GM12878 (cell line): ENCODE data around the gene CACNA2D1. TPM values are rescaled to one million over a fixed set of nuclear protein-coding genes. Genes with fewer than 3 reads are reported as not detected.

ENCODE experiments used
- BCL11A ChIP-seq: IDR thresholded peaks from 2 replicates; pipeline ENCODE4 v1.6.1; 2011; ENCODE audit warnings: low read depth, low read length
- BHLHE40 ChIP-seq, 2 experiments: fragments of 450-650 bp in 1 of 2; IDR thresholded peaks; 2 replicates each; pipeline ENCODE4 v1.6.1; 2011 to 2017; ENCODE audit warnings: low read depth in 2 of 2, borderline replicate concordance in 1 of 2, improper control_type of control experiment in 1 of 2, low read length in 1 of 2, mild to moderate bottlenecking in 1 of 2
- BMI1 ChIP-seq: fragments of 450-650 bp; IDR thresholded peaks from 2 replicates; pipeline ENCODE4 v1.6.1; 2016; ENCODE audit warnings: mild to moderate bottlenecking, moderate library complexity, borderline replicate concordance
- IKZF2 ChIP-seq, 2 experiments: fragments of 450-650 bp; IDR thresholded peaks; 2 replicates each; pipeline ENCODE4 v1.6.1; 2017; ENCODE audit warnings: mild to moderate bottlenecking in 2 of 2, moderate library complexity in 2 of 2
- MEF2B ChIP-seq: fragments of 450-650 bp; IDR thresholded peaks from 2 replicates; pipeline ENCODE4 v1.6.1; 2018; ENCODE audit warnings: mild to moderate bottlenecking, moderate library complexity; ENCODE audit not compliant: partially characterized antibody, poor library complexity, severe bottlenecking
- NR2C1 ChIP-seq: fragments of 450-650 bp; IDR thresholded peaks from 2 replicates; pipeline ENCODE4 v1.6.1; 2017; ENCODE audit warnings: antibody characterized with exemption, mild to moderate bottlenecking, moderate library complexity
- PML ChIP-seq: IDR thresholded peaks from 2 replicates; pipeline ENCODE4 v1.6.1; 2012; ENCODE audit warnings: low read length, inconsistent platforms
- RB1 ChIP-seq: fragments of 450-650 bp; formaldehyde crosslinking; IDR thresholded peaks from 2 replicates; pipeline ENCODE4 v1.6.1; 2017; ENCODE audit warnings: mild to moderate bottlenecking, borderline replicate concordance
- SUZ12 ChIP-seq: fragments of 200-600 bp; sonication (generic); IDR thresholded peaks from one replicate; pipeline ENCODE4 v1.6.1; 2018; ENCODE audit warnings: antibody characterized with exemption, mild to moderate bottlenecking; ENCODE audit not compliant: unreplicated experiment
- TCF12 ChIP-seq: IDR thresholded peaks from 2 replicates; pipeline ENCODE4 v1.6.1; 2011; ENCODE audit warnings: low read depth, mild to moderate bottlenecking, low read length
- WRNIP1 ChIP-seq: IDR thresholded peaks from 2 replicates; pipeline ENCODE4 v1.6.1; 2011; ENCODE audit warnings: low read depth, low read length, improper control_type of control experiment, borderline replicate concordance
- ZNF384 ChIP-seq: IDR thresholded peaks from 2 replicates; pipeline ENCODE4 v1.6.1; 2012; ENCODE audit warnings: low read depth, mild to moderate bottlenecking, low read length, improper control_type of control experiment, borderline replicate concordance
- polyA plus RNA-seq, 11 experiments: library from polyadenylated mRNA; depleted of rRNA in 4 of 11; unstranded in 6 of 11; stranded (reverse) in 5 of 11; fragments of >200 nt; fragmentation: Nextera tagmentation in 4 of 11; fragmentation: Illumina TruSeq in 1 of 11; extraction: Ambion mirVana in 4 of 11; extraction: Trizol in 1 of 11; gene quantifications; 1 replicate in 1 of 11; 2 replicates in 10 of 11; pipeline versions ENCODE4 v1.2.1 to v1.2.3, GENCODE V29; 2011 to 2016; ENCODE audit warnings: inconsistent platforms in 2 of 11, missing spikeins in 2 of 11, low read depth in 1 of 11
- total RNA-seq, 4 experiments: library from RNA; depleted of rRNA in 3 of 4; stranded (reverse); fragments of >200 nt in 3 of 4; fragmentation: Illumina TruSeq in 1 of 4; extraction: Trizol in 1 of 4; gene quantifications; 2 replicates each; pipeline versions ENCODE4 v1.2.1 to v1.2.3, GENCODE V29; 2013 to 2021
- TF ChIP-seq, protein P1 (sequence below): fragments of 450-650 bp; IDR thresholded peaks from 2 replicates; pipeline ENCODE4 v1.6.1; 2017; ENCODE audit warnings: antibody characterized with exemption, mild to moderate bottlenecking, moderate library complexity
- TF ChIP-seq, protein P2 (sequence below): IDR thresholded peaks from 2 replicates; pipeline ENCODE4 v1.6.1; 2012; ENCODE audit warnings: low read length, inconsistent platforms
- TF ChIP-seq, protein P3 (sequence below): fragments of 450-650 bp; formaldehyde crosslinking; IDR thresholded peaks from 2 replicates; pipeline ENCODE4 v1.5.0; 2022; ENCODE audit warnings: mild to moderate bottlenecking, missing genetic modification characterization
- TF ChIP-seq, protein P4 (sequence below): IDR thresholded peaks from 2 replicates; pipeline ENCODE4 v1.6.1; 2012; ENCODE audit warnings: mild to moderate bottlenecking, low read depth, low read length

Gene CACNA2D1
- total and polyA plus RNA-seq, 10 of the 15 experiments (the other 5 are each of a cell fraction or from before 2014, with no cell fraction given), result 0.14 to 14.8 (median 0.97) TPM

DNA sequence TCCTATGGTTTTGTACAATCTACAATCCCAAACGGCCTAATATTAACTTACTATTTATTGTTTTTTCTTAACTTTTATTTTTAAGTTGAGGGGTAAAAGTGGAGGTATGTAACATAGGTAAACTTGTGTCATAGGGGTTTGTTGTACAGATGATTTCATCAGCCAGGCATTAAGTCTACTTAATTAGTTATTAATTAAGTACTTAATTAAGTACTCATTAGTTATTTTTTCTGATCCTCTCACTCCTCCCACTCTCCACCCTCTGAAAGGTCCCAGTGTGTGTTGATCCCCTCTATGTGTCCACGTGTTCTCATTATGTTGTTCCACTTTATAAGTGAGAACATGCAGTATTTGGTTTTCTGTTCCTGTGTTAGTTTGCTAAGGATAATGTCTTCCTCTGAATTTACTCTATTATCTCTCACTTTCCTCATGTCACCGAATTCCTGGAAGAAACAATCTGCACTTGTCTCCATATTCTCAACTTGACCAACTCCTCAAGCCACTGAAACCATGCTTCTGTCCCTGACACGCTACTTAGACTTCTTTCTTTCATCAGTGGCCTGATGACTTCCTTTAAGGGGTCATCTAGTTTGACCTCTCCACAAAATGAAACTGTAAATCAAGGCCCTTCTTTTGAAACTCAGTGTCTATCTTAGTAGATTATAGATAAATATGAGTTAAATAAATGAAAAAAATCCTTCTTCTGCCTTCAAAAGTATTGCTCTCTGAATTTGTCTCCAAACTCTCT lies 9.1 kb downstream of the CACNA2D1 start (continued):
- no peak for TF ChIP-seq WRNIP1
- no peak for TF ChIP-seq BCL11A
- no peak for TF ChIP-seq MEF2B
- TF ChIP-seq, protein P1, sequence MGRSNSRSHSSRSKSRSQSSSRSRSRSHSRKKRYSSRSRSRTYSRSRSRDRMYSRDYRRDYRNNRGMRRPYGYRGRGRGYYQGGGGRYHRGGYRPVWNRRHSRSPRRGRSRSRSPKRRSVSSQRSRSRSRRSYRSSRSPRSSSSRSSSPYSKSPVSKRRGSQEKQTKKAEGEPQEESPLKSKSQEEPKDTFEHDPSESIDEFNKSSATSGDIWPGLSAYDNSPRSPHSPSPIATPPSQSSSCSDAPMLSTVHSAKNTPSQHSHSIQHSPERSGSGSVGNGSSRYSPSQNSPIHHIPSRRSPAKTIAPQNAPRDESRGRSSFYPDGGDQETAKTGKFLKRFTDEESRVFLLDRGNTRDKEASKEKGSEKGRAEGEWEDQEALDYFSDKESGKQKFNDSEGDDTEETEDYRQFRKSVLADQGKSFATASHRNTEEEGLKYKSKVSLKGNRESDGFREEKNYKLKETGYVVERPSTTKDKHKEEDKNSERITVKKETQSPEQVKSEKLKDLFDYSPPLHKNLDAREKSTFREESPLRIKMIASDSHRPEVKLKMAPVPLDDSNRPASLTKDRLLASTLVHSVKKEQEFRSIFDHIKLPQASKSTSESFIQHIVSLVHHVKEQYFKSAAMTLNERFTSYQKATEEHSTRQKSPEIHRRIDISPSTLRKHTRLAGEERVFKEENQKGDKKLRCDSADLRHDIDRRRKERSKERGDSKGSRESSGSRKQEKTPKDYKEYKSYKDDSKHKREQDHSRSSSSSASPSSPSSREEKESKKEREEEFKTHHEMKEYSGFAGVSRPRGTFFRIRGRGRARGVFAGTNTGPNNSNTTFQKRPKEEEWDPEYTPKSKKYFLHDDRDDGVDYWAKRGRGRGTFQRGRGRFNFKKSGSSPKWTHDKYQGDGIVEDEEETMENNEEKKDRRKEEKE, result no peak
- TF ChIP-seq IKZF2 (IDR thresholded peaks at IDR 0.05), result peak; percentile 73 to 83; a peak in 2 of 4 replicates
- no peak for TF ChIP-seq SUZ12
- 0 out of 2 replicates have a peak, but pooled peaks have one; percentile 30 for TF ChIP-seq BMI1
- no peak for TF ChIP-seq TCF12
- no peak for TF ChIP-seq ZNF384
- TF ChIP-seq, protein P2, sequence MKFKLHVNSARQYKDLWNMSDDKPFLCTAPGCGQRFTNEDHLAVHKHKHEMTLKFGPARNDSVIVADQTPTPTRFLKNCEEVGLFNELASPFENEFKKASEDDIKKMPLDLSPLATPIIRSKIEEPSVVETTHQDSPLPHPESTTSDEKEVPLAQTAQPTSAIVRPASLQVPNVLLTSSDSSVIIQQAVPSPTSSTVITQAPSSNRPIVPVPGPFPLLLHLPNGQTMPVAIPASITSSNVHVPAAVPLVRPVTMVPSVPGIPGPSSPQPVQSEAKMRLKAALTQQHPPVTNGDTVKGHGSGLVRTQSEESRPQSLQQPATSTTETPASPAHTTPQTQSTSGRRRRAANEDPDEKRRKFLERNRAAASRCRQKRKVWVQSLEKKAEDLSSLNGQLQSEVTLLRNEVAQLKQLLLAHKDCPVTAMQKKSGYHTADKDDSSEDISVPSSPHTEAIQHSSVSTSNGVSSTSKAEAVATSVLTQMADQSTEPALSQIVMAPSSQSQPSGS, result no peak
- 0 out of 4 replicates have a peak, but pooled peaks of 1 of the 2 experiments have one; percentile 35 for TF ChIP-seq BHLHE40 (IDR thresholded peaks at IDR 0.05; ENCODE audit: borderline replicate concordance in 1 of 2, low read depth in 2 of 2, low read length in 1 of 2)
- peak; percentile 53; the same call in 1 of the 2 replicates for TF ChIP-seq NR2C1
- TF ChIP-seq RB1, result no peak
- TF ChIP-seq, protein P3, sequence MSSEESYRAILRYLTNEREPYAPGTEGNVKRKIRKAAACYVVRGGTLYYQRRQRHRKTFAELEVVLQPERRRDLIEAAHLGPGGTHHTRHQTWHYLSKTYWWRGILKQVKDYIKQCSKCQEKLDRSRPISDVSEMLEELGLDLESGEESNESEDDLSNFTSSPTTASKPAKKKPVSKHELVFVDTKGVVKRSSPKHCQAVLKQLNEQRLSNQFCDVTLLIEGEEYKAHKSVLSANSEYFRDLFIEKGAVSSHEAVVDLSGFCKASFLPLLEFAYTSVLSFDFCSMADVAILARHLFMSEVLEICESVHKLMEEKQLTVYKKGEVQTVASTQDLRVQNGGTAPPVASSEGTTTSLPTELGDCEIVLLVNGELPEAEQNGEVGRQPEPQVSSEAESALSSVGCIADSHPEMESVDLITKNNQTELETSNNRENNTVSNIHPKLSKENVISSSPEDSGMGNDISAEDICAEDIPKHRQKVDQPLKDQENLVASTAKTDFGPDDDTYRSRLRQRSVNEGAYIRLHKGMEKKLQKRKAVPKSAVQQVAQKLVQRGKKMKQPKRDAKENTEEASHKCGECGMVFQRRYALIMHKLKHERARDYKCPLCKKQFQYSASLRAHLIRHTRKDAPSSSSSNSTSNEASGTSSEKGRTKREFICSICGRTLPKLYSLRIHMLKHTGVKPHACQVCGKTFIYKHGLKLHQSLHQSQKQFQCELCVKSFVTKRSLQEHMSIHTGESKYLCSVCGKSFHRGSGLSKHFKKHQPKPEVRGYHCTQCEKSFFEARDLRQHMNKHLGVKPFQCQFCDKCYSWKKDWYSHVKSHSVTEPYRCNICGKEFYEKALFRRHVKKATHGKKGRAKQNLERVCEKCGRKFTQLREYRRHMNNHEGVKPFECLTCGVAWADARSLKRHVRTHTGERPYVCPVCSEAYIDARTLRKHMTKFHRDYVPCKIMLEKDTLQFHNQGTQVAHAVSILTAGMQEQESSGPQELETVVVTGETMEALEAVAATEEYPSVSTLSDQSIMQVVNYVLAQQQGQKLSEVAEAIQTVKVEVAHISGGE, result no peak
- TF ChIP-seq, protein P4, sequence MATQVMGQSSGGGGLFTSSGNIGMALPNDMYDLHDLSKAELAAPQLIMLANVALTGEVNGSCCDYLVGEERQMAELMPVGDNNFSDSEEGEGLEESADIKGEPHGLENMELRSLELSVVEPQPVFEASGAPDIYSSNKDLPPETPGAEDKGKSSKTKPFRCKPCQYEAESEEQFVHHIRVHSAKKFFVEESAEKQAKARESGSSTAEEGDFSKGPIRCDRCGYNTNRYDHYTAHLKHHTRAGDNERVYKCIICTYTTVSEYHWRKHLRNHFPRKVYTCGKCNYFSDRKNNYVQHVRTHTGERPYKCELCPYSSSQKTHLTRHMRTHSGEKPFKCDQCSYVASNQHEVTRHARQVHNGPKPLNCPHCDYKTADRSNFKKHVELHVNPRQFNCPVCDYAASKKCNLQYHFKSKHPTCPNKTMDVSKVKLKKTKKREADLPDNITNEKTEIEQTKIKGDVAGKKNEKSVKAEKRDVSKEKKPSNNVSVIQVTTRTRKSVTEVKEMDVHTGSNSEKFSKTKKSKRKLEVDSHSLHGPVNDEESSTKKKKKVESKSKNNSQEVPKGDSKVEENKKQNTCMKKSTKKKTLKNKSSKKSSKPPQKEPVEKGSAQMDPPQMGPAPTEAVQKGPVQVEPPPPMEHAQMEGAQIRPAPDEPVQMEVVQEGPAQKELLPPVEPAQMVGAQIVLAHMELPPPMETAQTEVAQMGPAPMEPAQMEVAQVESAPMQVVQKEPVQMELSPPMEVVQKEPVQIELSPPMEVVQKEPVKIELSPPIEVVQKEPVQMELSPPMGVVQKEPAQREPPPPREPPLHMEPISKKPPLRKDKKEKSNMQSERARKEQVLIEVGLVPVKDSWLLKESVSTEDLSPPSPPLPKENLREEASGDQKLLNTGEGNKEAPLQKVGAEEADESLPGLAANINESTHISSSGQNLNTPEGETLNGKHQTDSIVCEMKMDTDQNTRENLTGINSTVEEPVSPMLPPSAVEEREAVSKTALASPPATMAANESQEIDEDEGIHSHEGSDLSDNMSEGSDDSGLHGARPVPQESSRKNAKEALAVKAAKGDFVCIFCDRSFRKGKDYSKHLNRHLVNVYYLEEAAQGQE, result no peak
- no peak for TF ChIP-seq PML
